Dedifferentiated amniotic fluid mesenchymal stem cell (primary cell): ENCODE data around the gene DPM2.

Experiments
- DNase-seq: peaks from one replicate; pipeline ENCODE4 v3.0.0-alpha.2; 2016; ENCODE audit errors: extremely low spot score

The DPM2 gene

GRCh38 chr9:127937388-127938297, at the start of gene DPM2:
Gene DPM2, minus strand, starts transcription at chr9:127937854. Its CDS starts 34 bp downstream, at chr9:127937820.
- DNase-seq: peak; percentile 67

DNA sequence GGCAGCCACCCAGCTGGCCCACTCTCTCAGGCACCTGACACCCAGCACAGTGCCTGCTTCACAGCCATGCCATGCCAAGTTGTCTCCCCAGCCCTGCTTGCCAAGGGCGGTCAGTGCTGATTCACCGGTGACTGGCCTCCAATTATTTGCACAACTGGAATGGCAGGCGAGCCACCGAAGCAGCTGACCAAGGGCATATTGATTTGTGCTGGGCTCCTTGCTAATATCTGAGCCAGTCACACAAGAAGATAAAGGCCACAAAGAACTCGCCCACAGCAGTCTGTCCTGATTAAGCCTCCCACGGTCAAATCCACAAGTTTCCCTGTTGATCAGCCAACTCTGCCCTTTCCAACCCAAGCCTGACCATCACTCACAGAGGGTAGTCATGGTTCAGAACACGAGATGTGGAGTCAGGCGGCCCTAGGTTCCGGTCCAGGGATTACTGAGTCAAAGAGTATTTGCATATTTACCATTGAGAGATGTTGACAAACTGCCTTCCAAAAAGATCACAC, 49.5 kb upstream of the DPM2 start:
- no peak for DNase-seq

DNA sequence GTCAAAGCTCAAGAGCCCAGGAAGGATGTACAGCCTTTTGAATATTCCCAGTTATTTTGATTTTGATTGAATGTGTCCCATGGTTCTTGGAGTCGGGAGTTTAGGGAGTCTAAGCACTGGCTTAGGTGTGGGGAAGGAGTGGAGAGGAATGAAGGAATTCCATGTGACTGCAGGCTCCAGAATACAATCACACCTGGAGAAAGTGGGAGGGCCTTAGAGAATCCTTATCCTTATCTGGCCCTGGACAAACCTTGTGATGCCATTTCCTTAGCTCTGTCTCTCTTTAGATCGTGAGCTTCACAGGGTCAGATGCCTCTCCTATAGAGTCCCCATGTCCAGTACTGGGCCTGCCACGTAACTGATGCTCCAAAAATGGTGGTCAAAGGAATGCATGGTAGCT, 47.4 kb upstream of the DPM2 start:
- no peak for DNase-seq

- DNase-seq: no peak
Measured at GRCh38 chr9:127983847-127984289, 46.2 kb upstream of the DPM2 start.

- DNase-seq: no peak
Measured at GRCh38 chr9:127982912-127983311, 45.3 kb upstream of the DPM2 start.

- no peak for DNase-seq
Measured at GRCh38 chr9:127981559-127982121, 44.0 kb upstream of the DPM2 start.

DNA sequence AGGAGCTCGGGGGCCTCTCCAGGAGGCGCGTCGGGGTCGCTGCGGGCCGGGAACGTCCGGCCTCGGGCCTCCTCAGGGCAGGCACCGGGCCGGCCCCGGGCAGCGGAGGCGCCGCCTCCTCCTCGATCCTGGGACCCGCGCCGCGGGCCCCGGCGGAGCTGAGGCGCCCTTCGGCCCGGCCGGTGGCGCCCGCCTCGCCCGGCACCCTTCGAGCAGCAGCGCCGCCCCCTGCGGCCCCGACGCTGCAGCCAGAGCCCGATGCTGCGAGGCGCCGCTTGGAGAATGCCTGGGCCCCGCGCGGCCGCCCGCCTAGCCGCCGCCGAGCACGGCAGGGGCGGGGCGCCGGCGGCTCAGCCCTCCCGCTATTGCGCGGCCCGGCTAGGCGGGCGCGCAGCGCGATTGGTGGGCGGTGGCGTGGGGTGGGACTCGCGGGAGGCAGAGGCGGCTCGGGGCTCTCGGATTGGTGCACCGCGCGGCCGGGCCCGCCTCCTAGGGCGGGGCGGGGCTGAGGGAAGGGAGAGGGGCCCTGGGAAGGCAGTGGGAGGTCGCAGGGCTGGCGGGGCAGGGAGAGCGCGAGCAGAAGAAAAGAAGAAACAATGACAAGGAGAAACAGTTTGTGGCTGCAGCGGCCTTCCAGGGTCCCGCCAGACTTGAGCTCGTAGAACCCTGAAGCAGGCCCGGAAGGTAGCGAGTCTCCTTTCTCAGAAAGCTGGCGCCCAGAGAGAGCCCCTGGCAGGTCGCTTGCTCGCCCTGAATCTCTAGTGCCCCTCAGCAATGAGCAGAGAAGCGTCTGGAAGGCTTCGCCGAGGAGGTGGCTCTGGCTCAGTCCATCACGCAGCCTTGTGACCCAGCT, 43.3 kb upstream of the DPM2 start, which contains the start of gene EEIG1:
TSS of gene EEIG1 (minus strand) at position 284 of the 853 bp plus-strand sequence. CDS start 852 bp downstream, outside the sequence.
- DNase-seq: peak; percentile 92

GRCh38 chr9:127980060-127980705, 42.5 kb upstream of the DPM2 start:
- no peak for DNase-seq

DNA sequence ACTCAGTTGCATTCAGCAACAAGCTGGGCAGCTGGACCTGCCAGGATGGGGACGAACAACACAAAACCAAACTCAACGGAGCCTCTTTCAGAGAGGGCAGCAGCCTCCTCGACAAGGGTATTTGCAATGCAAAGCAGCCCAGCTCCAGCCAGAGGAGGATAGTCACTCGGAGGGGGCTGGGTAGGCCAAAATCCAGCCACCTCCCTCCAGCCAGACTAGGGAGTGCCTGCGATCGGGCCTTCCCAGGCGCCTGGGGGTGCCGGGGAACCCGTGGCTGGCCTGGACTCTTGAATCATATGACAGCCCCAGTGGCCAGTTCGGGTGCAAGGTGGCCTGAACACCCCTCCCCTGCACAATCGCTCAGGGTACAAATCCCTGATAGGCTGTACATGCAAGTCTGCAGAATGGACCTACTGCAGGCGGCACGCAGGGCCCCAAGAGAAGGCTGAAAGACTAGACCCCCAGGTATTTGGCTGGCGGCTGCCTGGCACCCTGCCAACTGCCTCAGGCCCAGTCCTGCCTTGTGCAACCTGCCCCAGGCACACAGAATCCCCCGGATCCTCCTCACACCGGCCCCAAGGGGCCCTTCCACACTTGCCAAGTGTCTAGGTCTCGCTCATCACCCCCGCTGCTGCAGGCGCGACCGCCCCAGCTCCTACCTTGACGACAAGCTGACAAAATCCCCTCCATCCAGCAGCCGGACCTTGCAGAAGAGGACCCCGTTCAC, 41.8 kb upstream of the DPM2 start:
- DNase-seq: peak; percentile 34

GRCh38 chr9:127979015-127979332, 41.3 kb upstream of the DPM2 start:
- no peak for DNase-seq

DNA sequence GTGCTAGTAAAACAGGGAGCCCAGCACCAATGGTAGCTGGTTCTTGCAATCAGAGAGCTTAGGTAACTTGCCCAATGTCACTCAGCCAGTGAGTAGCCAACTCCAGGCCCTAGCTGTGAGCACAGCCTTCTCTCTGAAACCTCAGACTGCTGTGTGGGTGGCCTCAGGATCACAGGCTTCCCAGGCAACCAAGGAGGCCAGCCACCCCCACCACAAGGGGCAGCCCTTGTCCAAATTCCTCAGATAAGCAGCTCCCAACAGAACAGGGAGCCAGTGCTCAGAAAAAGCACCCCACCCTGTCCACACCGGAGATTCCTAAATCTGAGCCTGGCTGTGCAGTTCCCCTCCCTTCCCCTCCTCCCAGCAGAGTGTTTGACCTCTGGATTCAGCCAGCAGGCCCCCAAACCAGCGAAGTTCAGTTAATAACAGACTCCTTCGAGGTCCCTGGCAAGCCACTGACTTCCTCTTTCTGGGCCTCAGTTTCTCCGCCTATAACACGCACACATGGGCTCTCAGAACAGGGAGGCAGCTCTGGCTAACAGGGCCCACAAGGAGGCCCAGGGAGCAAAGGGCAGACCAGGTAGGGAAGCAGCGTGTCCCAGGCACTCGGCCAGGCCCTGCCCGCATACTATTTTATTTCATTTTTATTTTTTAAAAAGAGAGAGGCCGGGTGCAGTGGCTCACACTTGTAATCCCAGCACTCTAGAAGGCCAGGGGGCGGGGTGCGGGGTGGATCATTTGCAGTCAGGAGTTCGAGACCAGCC, 40.4 kb upstream of the DPM2 start:
- DNase-seq: peak; percentile 55

DNA sequence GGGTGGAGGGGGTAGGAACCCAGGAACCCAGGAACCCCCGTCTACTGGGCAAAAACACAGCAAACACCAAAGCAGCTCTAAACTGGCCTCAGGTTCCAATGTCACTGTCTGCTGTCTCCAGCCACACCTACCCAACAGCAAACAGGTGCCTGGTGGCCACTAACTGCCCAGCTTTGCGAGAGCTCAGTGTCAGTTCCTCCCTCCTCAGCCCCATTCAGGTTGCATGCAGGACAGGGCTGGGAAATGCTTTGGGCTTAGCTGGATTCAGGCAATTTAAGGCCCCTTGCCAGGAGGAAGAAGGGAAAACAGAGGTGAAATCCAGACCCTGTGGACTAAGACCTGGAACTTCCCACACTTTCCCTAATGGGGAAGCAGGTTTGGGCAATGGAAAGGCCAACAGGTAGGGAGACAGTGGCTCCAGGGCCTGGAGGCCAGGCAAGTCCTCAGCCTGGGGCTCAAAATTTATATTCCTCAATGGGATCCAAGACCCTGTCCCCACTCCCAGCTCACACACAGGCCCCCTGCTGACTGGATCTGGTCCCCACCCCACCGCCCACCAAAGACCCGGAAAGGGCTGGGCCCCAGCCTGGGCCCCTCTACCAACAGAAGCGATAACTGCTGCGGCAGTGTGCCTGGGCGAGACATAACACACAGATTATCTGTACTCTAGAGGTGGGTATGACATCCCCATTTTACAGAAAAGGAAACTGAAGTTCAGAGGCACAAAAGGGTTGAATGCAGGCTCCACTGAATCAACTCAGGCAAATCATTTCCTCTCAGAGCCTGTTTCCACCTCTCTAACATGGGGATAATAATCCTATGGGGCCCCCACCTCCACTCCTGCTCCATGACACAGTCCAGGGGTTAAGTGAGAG, 39.6 kb upstream of the DPM2 start:
- DNase-seq: peak; percentile 12

DNA sequence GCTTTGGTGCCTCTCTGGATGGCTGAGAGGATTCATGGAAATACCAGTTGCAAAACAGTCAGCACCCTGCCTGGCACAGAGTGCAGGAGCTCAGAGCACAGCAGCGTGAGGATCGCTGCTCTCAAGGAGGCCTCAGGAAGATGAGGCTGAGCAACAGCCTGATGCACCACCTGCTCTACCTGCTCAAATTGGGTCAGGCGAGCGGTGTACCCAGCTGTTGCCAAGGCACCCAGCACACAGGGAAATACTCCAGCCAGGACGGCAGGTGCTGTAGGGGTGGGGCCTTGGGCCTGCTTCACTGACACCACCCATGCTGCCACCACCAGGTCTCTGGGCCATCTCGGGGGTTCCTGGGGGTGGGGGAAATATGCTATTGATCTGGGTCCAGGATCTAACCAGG, 38.8 kb upstream of the DPM2 start:
- no peak for DNase-seq

- no peak for DNase-seq
Measured at GRCh38 chr9:127975376-127976315, 38.0 kb upstream of the DPM2 start.

GRCh38 chr9:127974769-127975261, 37.2 kb upstream of the DPM2 start:
- no peak for DNase-seq

- no peak for DNase-seq
Measured at GRCh38 chr9:127974001-127974768, 36.5 kb upstream of the DPM2 start.
